IMR-90 (cell line): ENCODE measurements around the gene KLC3. TPM values are rescaled to one million over a fixed set of nuclear protein-coding genes. Genes with fewer than 3 reads are reported as not detected.

Experiments used
- ATAC-seq: fragments of 200-7000 bp; cut with Tn5 transposase; 2 replicates; pipeline ENCODE4 v1.9.1; 2020; ENCODE audit warnings: low read depth, mild to moderate bottlenecking, moderate library complexity
- BruUV-seq: library from RNA; stranded (reverse); fragments of 400-500 nt; replicated peaks from 2 replicates; lab custom pipeline; 2021; lab: Mats Ljungman, UMichigan
- CTCF ChIA-PET: fragments of 300-600 bp; formaldehyde crosslinking; extraction: SDS; loops from one replicate; lab custom pipeline; 2021; ENCODE audit warnings: antibody characterized with exemption; lab: Yijun Ruan, JAX
- POLR2A ChIA-PET: fragments of 300-600 bp; sonication (Branson Sonifier 250); formaldehyde crosslinking; loops from one replicate; lab custom pipeline; 2022; ENCODE audit warnings: antibody characterized with exemption; ENCODE audit not compliant: unreplicated experiment; lab: Charles Lee
- DNase-seq: peaks from one replicate; pipeline ENCODE4 v3.0.0; 2013
- H2AFZ ChIP-seq: replicated peaks from 2 replicates; pipeline ENCODE3; 2013; ENCODE audit warnings: low read length, mild to moderate bottlenecking; ENCODE audit not compliant: poor library complexity
- H2AK5ac ChIP-seq: 2 replicates; pipeline ENCODE4 v1.6.1; 2013; ENCODE audit warnings: low read depth, low read length, inconsistent platforms
- H2AK9ac ChIP-seq: replicated peaks from 2 replicates; pipeline ENCODE3; 2013; ENCODE audit warnings: mild to moderate bottlenecking, low read depth, low read length, moderate library complexity; ENCODE audit not compliant: poor library complexity
- H2BK120ac ChIP-seq: 2 replicates; pipeline ENCODE4 v1.6.1; 2013; ENCODE audit warnings: low read depth, low read length, inconsistent platforms
- H2BK15ac ChIP-seq: 3 replicates; pipeline ENCODE4 v1.6.1; 2013; ENCODE audit warnings: low read depth, low read length, inconsistent platforms
- H2BK20ac ChIP-seq: 2 replicates; pipeline ENCODE4 v1.6.1; 2013; ENCODE audit warnings: low read depth, mild to moderate bottlenecking, inconsistent platforms, low read length, moderate library complexity
- H2BK5ac ChIP-seq: 2 replicates; pipeline ENCODE4 v1.6.1; 2013; ENCODE audit warnings: mild to moderate bottlenecking, low read depth, low read length, inconsistent platforms; ENCODE audit not compliant: poor library complexity, severe bottlenecking
- H3K14ac ChIP-seq: replicated peaks from 2 replicates; pipeline ENCODE4 v1.6.1; 2013; ENCODE audit warnings: low read depth, low read length, inconsistent platforms
- H3K18ac ChIP-seq: 2 replicates; pipeline ENCODE4 v1.6.1; 2013; ENCODE audit warnings: low read depth, low read length, control low read depth
- H3K23ac ChIP-seq: 2 replicates; pipeline ENCODE4 v1.6.1; 2013; ENCODE audit warnings: low read depth, low read length, inconsistent platforms
- H3K27ac ChIP-seq: 2 replicates; pipeline ENCODE4 v1.5.1; 2013; ENCODE audit warnings: mild to moderate bottlenecking, control low read depth, low read length; ENCODE audit not compliant: insufficient read depth
- H3K27me3 ChIP-seq: 2 replicates; pipeline ENCODE4 v1.6.1; 2013; ENCODE audit warnings: low read length; ENCODE audit not compliant: control insufficient read depth, insufficient read depth
- H3K36me3 ChIP-seq: 2 replicates; pipeline ENCODE4 v1.6.1; 2013; ENCODE audit warnings: low read length, mixed read lengths; ENCODE audit not compliant: control insufficient read depth, insufficient read depth
- H3K4ac ChIP-seq: 2 replicates; pipeline ENCODE4 v1.6.1; 2013; ENCODE audit warnings: low read depth, low read length, inconsistent platforms
- H3K4me1 ChIP-seq: 2 replicates; pipeline ENCODE4 v1.6.1; 2013; ENCODE audit warnings: low read length, mixed read lengths; ENCODE audit not compliant: control insufficient read depth, insufficient read depth
- H3K4me2 ChIP-seq: 2 replicates; pipeline ENCODE4 v1.6.1; 2013; ENCODE audit warnings: low read depth, mild to moderate bottlenecking, control low read depth, low read length, moderate library complexity
- H3K4me3 ChIP-seq: 2 replicates; pipeline ENCODE4 v1.5.1; 2013; ENCODE audit warnings: low read depth, mild to moderate bottlenecking, control low read depth, low read length, moderate library complexity; ENCODE audit not compliant: insufficient read depth
- H3K56ac ChIP-seq: 2 replicates; pipeline ENCODE4 v1.6.1; 2013; ENCODE audit warnings: low read length, inconsistent platforms; ENCODE audit not compliant: insufficient read depth; ENCODE audit errors: extremely low read depth
- H3K79me1 ChIP-seq, 2 experiments: 2 replicates each; pipeline ENCODE4 v1.6.1; 2013; ENCODE audit warnings: low read length in 2 of 2, inconsistent platforms in 1 of 2, low read depth in 1 of 2
- H3K9ac ChIP-seq: 2 replicates; pipeline ENCODE4 v1.6.1; 2013; ENCODE audit warnings: low read depth, low read length, control low read depth
- H3K9me1 ChIP-seq: 2 replicates; pipeline ENCODE4 v1.6.1; 2013; ENCODE audit warnings: low read length, inconsistent platforms; ENCODE audit not compliant: insufficient read depth
- H3K9me3 ChIP-seq: 2 replicates; pipeline ENCODE4 v1.6.1; 2013; ENCODE audit warnings: low read length; ENCODE audit not compliant: control insufficient read depth, insufficient read depth
- H4K20me1 ChIP-seq: 2 replicates; pipeline ENCODE4 v1.6.1; 2013; ENCODE audit warnings: low read length, inconsistent platforms; ENCODE audit not compliant: insufficient read depth
- H4K5ac ChIP-seq: 2 replicates; pipeline ENCODE4 v1.6.1; 2013; ENCODE audit warnings: mild to moderate bottlenecking, low read depth, low read length, control low read depth
- H4K8ac ChIP-seq, 2 experiments: 2 replicates each; pipeline ENCODE4 v1.6.1; 2013; ENCODE audit warnings: low read depth in 2 of 2, low read length in 2 of 2, control low read depth in 1 of 2, inconsistent platforms in 1 of 2
- H4K91ac ChIP-seq: 2 replicates; pipeline ENCODE4 v1.6.1; 2013; ENCODE audit warnings: low read depth, low read length, inconsistent platforms; ENCODE audit not compliant: insufficient read depth
- CHD1 ChIP-seq: IDR thresholded peaks from 2 replicates; pipeline ENCODE4 v1.6.1; 2012; ENCODE audit warnings: low read depth, low read length, improper control_type of control experiment
- FOS ChIP-seq: fragments of 150-350 bp; IDR thresholded peaks from 2 replicates; pipeline ENCODE4 v1.6.1; 2016; ENCODE audit warnings: low read depth, low read length
- MAFK ChIP-seq: IDR thresholded peaks from 2 replicates; pipeline ENCODE4 v1.6.1; 2012; ENCODE audit warnings: low read depth, low read length, improper control_type of control experiment
- POLR2A ChIP-seq: IDR thresholded peaks from 2 replicates; pipeline ENCODE4 v1.6.1; 2012; ENCODE audit warnings: mild to moderate bottlenecking, low read depth, low read length
- SMC3 ChIP-seq: fragments of 150-350 bp; IDR thresholded peaks from 2 replicates; pipeline ENCODE4 v1.6.1; 2016; ENCODE audit warnings: low read depth, mild to moderate bottlenecking, antibody characterized with exemption, low read length, moderate library complexity
- WGBS, 2 experiments: methylation state at CpG; one replicate each; pipeline versions ENCODE4 v1.1.5 to v1.1.7; 2013; ENCODE audit warnings: missing lambda C conversion rate in 2 of 2; ENCODE audit not compliant: insufficient read length in 1 of 2; ENCODE audit errors: extremely low coverage in 2 of 2; 5-methylcytosine and 5-hydroxymethylcytosine counted together
- dilution Hi-C: fragments of 300-500 bp; cut with HindIII; formaldehyde crosslinking; loops from one replicate; pipeline ENCODE4 v1.14.3; 2018; ENCODE audit warnings: low sequenced_read_pairs; ENCODE audit not compliant: unreplicated experiment
- in situ Hi-C: fragments of 300-500 bp; cut with MboI; formaldehyde crosslinking; loops from 3 replicates; pipeline ENCODE4 v1.14.3; 2019; ENCODE audit warnings: low sequenced_read_pairs, inconsistent platforms, mixed read lengths
- intact Hi-C: fragments of 100-400 bp; cut with micrococcal nuclease; formaldehyde crosslinking; loops from 2 replicates; pipeline ENCODE4 v1.10.0; 2022
- polyA plus RNA-seq, 3 experiments: library from polyadenylated mRNA; depleted of rRNA; stranded (reverse); fragments of >200 nt; gene quantifications; 2 replicates each; pipeline ENCODE4 v1.2.3, GENCODE V29; 2012; ENCODE audit warnings: low replicate concordance in 1 of 3
- total RNA-seq: library from RNA; depleted of rRNA; stranded (reverse); fragments of >200 nt; gene quantifications from 2 replicates; pipeline ENCODE4 v1.2.3, GENCODE V29; 2012
- TF ChIP-seq, protein P1 (sequence below): conservative IDR thresholded peaks from 2 replicates; pipeline ENCODE4 v1.5.1; 2012; ENCODE audit warnings: mild to moderate bottlenecking, low read depth, low read length, improper control_type of control experiment

Gene KLC3
- total and polyA plus RNA-seq, 2 of the 4 experiments (the other 2 are of a cell fraction), result 0.14 to 0.18 TPM

DNA sequence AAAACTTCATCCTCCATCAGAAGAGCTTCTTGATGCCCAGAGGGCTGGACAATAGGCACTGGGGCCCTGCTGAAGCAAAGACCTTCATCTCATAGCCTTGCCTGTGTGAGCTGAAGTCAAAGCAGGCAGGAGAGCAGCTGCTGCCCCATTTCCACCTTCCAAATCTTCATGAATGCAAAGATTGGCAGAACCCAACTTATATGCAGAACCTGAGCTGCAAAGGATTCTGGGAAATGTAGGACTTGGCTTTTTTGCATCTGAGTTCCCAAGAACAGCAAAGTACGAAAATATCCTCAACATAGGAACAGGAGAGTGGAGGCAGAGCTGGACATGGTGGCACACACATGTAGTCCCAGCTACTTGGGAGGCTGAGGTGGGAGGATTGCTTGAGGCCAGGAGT lies 48.7 kb upstream of the KLC3 start (continued):
- TF ChIP-seq, protein P1, sequence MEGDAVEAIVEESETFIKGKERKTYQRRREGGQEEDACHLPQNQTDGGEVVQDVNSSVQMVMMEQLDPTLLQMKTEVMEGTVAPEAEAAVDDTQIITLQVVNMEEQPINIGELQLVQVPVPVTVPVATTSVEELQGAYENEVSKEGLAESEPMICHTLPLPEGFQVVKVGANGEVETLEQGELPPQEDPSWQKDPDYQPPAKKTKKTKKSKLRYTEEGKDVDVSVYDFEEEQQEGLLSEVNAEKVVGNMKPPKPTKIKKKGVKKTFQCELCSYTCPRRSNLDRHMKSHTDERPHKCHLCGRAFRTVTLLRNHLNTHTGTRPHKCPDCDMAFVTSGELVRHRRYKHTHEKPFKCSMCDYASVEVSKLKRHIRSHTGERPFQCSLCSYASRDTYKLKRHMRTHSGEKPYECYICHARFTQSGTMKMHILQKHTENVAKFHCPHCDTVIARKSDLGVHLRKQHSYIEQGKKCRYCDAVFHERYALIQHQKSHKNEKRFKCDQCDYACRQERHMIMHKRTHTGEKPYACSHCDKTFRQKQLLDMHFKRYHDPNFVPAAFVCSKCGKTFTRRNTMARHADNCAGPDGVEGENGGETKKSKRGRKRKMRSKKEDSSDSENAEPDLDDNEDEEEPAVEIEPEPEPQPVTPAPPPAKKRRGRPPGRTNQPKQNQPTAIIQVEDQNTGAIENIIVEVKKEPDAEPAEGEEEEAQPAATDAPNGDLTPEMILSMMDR, result no peak
- TF ChIP-seq CHD1, result no peak

DNA sequence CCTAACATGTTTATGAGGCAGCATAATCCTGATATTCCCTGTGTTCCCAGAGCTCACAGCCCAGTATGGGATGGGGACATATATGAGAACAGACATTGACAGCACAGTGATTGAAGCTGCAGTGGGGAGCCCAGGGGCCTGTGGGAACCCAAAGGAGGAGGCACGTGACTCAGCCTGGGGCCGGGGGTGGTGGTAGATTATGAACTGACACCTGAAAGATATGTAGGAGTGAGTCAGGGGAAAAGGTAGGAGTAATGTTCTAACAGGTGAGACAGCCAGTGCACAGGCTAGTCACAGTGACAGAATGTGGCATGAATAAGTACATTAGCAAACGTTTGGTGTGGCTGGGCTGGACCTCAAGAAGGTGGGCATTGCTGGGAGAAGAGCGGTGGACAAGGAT lies 46.9 kb upstream of the KLC3 start:
- Histone ChIP-seq H4K5ac (no peak overlapping the region), H4K91ac (no peak overlapping the region), H3K18ac (no peak overlapping the region), H3K4me1 (no peaks in the 10 kb centered on the region), H3K9ac (no peak overlapping the region), H2BK120ac (no peak overlapping the region), H2AK9ac (no peak overlapping the region), H3K23ac (no peak overlapping the region), H3K56ac (no peak overlapping the region), H3K27me3 (no peaks in the 10 kb centered on the region), H2BK20ac (no peak overlapping the region), H3K14ac (no peak overlapping the region), H3K9me1 (peaks cover 2% of the 10 kb centered on the region; the same call in 1 of the 2 replicates), H3K27ac (no peak overlapping the region), H4K8ac (no peak overlapping the region), H2BK5ac (no peak overlapping the region), H3K36me3 (peaks cover 46% of the 10 kb centered on the region), H2BK15ac (no peak overlapping the region), H3K4me3 (no peak overlapping the region), H3K4me2 (no peak overlapping the region), H3K4ac (no peak overlapping the region), H2AK5ac (no peak overlapping the region), H3K79me1 (no peaks in the 10 kb centered on the region), H2AFZ (no peak overlapping the region), H4K20me1 (no peaks in the 10 kb centered on the region), H3K9me3 (no peaks in the 10 kb centered on the region; the same call in 1 of the 2 replicates)
- DNase-seq, result no peak
- in situ Hi-C loops, result no loop called here
- CTCF ChIA-PET, result no interaction called here
- no peak for ATAC-seq
- TF ChIP-seq POLR2A (no peak), FOS (no peak), SMC3 (no peak), MAFK (no peak)
- dilution Hi-C loops, result no loop called here
- WGBS, 2 experiments, result 87% methylated on average over 2 of the region's 4 CpGs; no CpG with 5 or more reads in 1 of the 2 experiments
- intact Hi-C loops, result no loop called here
- POLR2A ChIA-PET, result no interaction called here
- BruUV-seq, result no TSS peak
